Spleen (tissue), 11 donors: ENCODE measurements around the gene SKAP2. TPM values are rescaled to one million over a fixed set of nuclear protein-coding genes. Genes with fewer than 3 reads are reported as not detected.

Source experiments
- DNase-seq: peaks from one replicate; pipeline ENCODE4 v3.0.0-alpha.2; 2020
- H3K27ac ChIP-seq, 8 donors: fragments of 200-600 bp; sonication (generic) in 7 of 8; 1 replicate in 4 of 8; 2 replicates in 4 of 8; pipeline versions ENCODE4 v1.5.0 to v1.8.0; 2016 to 2021; ENCODE audit warnings: inconsistent platforms in 4 of 8, mild to moderate bottlenecking in 4 of 8, moderate library complexity in 1 of 8
- H3K27me3 ChIP-seq, 7 donors: fragments of 200-600 bp; sonication (generic) in 6 of 7; replicated peaks in 1 of 7; 1 replicate in 4 of 7; 2 replicates in 3 of 7; pipeline versions ENCODE4 v1.5.0 to v1.8.0; 2016 to 2021; ENCODE audit warnings: inconsistent platforms in 3 of 7, mild to moderate bottlenecking in 1 of 7
- H3K36me3 ChIP-seq, 6 donors: fragments of 200-600 bp; sonication (generic) in 5 of 6; 1 replicate in 4 of 6; 2 replicates in 2 of 6; pipeline versions ENCODE4 v1.5.0 to v1.8.0; 2016 to 2021; ENCODE audit warnings: inconsistent platforms in 2 of 6
- H3K4me1 ChIP-seq, 6 donors: fragments of 200-600 bp; sonication (generic) in 5 of 6; 1 replicate in 3 of 6; 2 replicates in 3 of 6; pipeline versions ENCODE4 v1.5.0 to v1.8.0; 2016 to 2021; ENCODE audit warnings: inconsistent platforms in 3 of 6
- H3K4me3 ChIP-seq, 8 donors: fragments of 200-600 bp; sonication (generic) in 7 of 8; 1 replicate in 4 of 8; 2 replicates in 4 of 8; pipeline versions ENCODE4 v1.5.0 to v1.8.0; 2016 to 2021; ENCODE audit warnings: inconsistent platforms in 4 of 8, mild to moderate bottlenecking in 4 of 8, moderate library complexity in 2 of 8
- H3K9me3 ChIP-seq, 8 donors: fragments of 200-600 bp; sonication (generic) in 7 of 8; 1 replicate in 4 of 8; 2 replicates in 4 of 8; pipeline versions ENCODE4 v1.5.0 to v1.8.0; 2016 to 2021; ENCODE audit warnings: inconsistent platforms in 4 of 8
- POLR2A ChIP-seq, 3 donors: fragments of 450-650 bp; IDR thresholded peaks; one replicate each; pipeline ENCODE4 v1.5.1; 2017; ENCODE audit warnings: antibody characterized with exemption in 3 of 3, mild to moderate bottlenecking in 1 of 3
- POLR2AphosphoS5 ChIP-seq, 3 donors: sonication (generic); formaldehyde crosslinking; IDR thresholded peaks; one replicate each; pipeline ENCODE4 v1.5.1; 2017; ENCODE audit warnings: antibody characterized with exemption in 3 of 3
- WGBS, 5 donors: extraction: QIAGEN DNeasy Blood & Tissue Kit in 3 of 5; methylation state at CpG; one replicate each; pipeline versions ENCODE4 v1.1.5 to v1.1.7; 2013 to 2018; 5-methylcytosine and 5-hydroxymethylcytosine counted together
- intact Hi-C: fragments of 100-400 bp; cut with DNase I; formaldehyde crosslinking; loops from one replicate; pipeline ENCODE4 v1.15.0; 2023; ENCODE audit warnings: low total_unique reads
- polyA plus RNA-seq, 3 donors: library from polyadenylated mRNA; stranded (reverse); fragments of 200-250 nt; gene quantifications; one replicate each; pipeline ENCODE4 v1.2.1, GENCODE V29; 2013
- total RNA-seq, 7 donors: library from RNA; depleted of rRNA in 3 of 7; stranded (reverse); fragments of >200 nt in 3 of 7; fragmentation: NEBNext Ultra II Directional in 4 of 7; extraction: Animal tissue kit (Norgen Biotek cat#: 25700) in 4 of 7; gene quantifications; one replicate each; pipeline versions ENCODE4 v1.1.0 to v1.2.1, GENCODE V29; 2016 to 2021
- TF ChIP-seq, protein P1 (sequence below), 11 experiments: fragments of 200-600 bp in 7 of 11; fragments of 450-650 bp in 4 of 11; sonication (generic) in 4 of 11; IDR thresholded peaks in 8 of 11; conservative IDR thresholded peaks in 3 of 11; 1 replicate in 7 of 11; 2 replicates in 4 of 11; pipeline versions ENCODE4 v1.4.0 to v1.8.0; 2016 to 2021; ENCODE audit warnings: antibody characterized with exemption in 11 of 11, inconsistent platforms in 4 of 11, mild to moderate bottlenecking in 1 of 11
- donor health status: healthy with polysubstance abuse.
- donor health status: DM: no; HTN: no; CAD: no; lungs with moderate emphysema.
- donor health status: DM: no; HTN: no; CAD: no.
- donor health status: Bipolar disorder and iron deficiency.
- donor health status: healthy.
- donor health status: DM: no; HTN: no; CAD: no.
- donor health status: DM: yes; HTN: yes; CAD: no.

SKAP2 gene
- total and polyA plus RNA-seq, 10 donors = 14.8 to 87.2 (median 61.7) TPM

DNA sequence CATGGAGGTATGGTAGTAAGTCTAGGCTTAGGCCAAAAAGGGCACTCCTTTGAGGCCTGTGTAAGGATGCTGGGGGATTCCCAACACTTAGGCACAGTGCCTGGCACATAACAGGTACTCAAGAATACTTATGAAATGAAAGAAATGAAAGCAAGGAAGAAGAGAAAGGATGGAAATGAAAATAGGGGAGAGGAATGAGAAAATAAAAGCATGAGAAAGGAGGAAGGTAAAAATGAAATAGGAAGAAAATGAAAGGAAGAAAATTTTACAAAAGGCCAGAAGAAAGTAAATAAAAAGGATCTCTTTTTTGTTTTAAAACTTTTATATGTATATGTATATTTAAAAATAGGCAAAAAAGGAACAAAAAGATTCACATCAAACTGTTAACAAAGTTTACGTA lies 146.3 kb downstream of the SKAP2 start:
- no peak overlapping the region for H3K27ac ChIP-seq
- no peak overlapping the region for H3K4me3 ChIP-seq
- H3K4me1 ChIP-seq = no peaks in the 10 kb centered on the region
- 90 to 94% (median 93%) methylated on average over 1 of the region's 1 CpG for WGBS, 5 donors
- no peaks in the 10 kb centered on the region for H3K9me3 ChIP-seq
- no peak for DNase-seq
- peaks cover 0 to 47% (median 6%) of the 10 kb centered on the region in 6 donors for H3K36me3 ChIP-seq
- TF ChIP-seq, protein P1, sequence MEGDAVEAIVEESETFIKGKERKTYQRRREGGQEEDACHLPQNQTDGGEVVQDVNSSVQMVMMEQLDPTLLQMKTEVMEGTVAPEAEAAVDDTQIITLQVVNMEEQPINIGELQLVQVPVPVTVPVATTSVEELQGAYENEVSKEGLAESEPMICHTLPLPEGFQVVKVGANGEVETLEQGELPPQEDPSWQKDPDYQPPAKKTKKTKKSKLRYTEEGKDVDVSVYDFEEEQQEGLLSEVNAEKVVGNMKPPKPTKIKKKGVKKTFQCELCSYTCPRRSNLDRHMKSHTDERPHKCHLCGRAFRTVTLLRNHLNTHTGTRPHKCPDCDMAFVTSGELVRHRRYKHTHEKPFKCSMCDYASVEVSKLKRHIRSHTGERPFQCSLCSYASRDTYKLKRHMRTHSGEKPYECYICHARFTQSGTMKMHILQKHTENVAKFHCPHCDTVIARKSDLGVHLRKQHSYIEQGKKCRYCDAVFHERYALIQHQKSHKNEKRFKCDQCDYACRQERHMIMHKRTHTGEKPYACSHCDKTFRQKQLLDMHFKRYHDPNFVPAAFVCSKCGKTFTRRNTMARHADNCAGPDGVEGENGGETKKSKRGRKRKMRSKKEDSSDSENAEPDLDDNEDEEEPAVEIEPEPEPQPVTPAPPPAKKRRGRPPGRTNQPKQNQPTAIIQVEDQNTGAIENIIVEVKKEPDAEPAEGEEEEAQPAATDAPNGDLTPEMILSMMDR (IDR thresholded peaks at IDR 0.05 in 8 of 11, conservative IDR thresholded peaks at IDR 0.05 in 3 of 11) = no peak
- TF ChIP-seq POLR2A (IDR thresholded peaks at IDR 0.05) (no peak), POLR2AphosphoS5 (IDR thresholded peaks at IDR 0.05) (no peak)
- no peaks in the 10 kb centered on the region for H3K27me3 ChIP-seq
- intact Hi-C loops = loop anchor here (10.0 kb wide), 1 partner anchor 107 kb away; no protein-coding TSS in a partner anchor

DNA sequence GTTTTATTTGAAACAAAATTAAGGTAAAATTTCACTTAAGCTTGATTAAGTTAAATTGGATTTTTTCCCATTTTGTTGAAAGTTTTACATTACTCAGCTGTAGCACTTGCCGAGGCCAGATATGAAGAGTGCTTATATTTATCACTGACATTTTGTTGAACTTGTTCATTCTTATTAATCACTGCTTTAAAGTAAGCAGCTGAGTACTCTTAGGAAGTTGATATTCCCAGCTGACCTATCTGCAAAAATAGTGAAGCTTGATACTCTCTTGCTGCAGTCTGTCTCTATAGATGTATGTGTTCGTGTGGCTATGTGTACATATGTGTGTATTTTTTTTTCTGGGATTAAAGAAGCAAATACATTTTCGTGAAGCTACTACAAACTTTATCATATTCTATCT lies 150.0 kb downstream of the SKAP2 start:
- WGBS, 5 donors = 94 to 98% (median 96%) methylated on average over 3 of the region's 3 CpGs
- H3K4me1 ChIP-seq = no peaks in the 10 kb centered on the region
- DNase-seq = no peak

DNA sequence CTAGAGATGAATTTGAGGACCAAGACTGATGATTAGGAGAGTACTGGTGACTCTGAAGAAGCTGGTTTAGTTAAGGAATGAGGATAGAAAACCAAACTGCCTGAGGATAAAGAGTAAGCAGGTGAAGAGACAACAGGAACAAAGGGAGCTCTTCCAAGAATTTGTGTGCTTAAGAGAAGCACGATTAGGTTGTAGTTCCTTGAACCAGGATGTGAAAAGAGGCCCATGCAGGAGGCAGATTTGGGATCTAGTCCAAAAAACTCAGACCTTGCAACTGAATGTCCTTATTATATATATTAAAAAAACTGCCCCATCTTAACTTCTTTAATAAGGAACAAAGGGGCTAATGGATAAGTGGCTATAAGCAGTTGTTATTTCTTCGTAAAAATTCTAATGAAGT lies 150.4 kb downstream of the SKAP2 start:
- WGBS, 5 donors = 75 to 89% (median 79%) methylated on average over 2 of the region's 2 CpGs
- intact Hi-C loops = loop anchor here (10.0 kb wide), 1 partner anchor 111 kb away; no protein-coding TSS in a partner anchor
- no peaks in the 10 kb centered on the region for H3K9me3 ChIP-seq

More for the DNA sequence above, 150.0 kb downstream of the SKAP2 start:
- Histone ChIP-seq H3K27ac (no peak overlapping the region), H3K36me3 (peaks cover 0 to 25% (median 0%) of the 10 kb centered on the region in 6 donors), H3K27me3 (no peaks in the 10 kb centered on the region), H3K9me3 (no peaks in the 10 kb centered on the region), H3K4me3 (no peak overlapping the region)
- intact Hi-C loops = loop anchor here (10.0 kb wide), 1 partner anchor 110 kb away; no protein-coding TSS in a partner anchor
- TF ChIP-seq POLR2AphosphoS5 (IDR thresholded peaks at IDR 0.05) (no peak), POLR2A (IDR thresholded peaks at IDR 0.05) (no peak)
- TF ChIP-seq, protein P1 (IDR thresholded peaks at IDR 0.05 in 8 of 11, conservative IDR thresholded peaks at IDR 0.05 in 3 of 11) = no peak

More for the DNA sequence above, 150.4 kb downstream of the SKAP2 start:
- Histone ChIP-seq H3K36me3 (peaks cover 0 to 21% (median 0%) of the 10 kb centered on the region in 6 donors), H3K27me3 (no peaks in the 10 kb centered on the region), H3K27ac (no peak overlapping the region), H3K4me1 (no peaks in the 10 kb centered on the region), H3K4me3 (no peak overlapping the region)
- no peak for DNase-seq
- TF ChIP-seq POLR2A (IDR thresholded peaks at IDR 0.05) = no peak
- no peak for TF ChIP-seq POLR2AphosphoS5 (IDR thresholded peaks at IDR 0.05)
- TF ChIP-seq, protein P1 (IDR thresholded peaks at IDR 0.05 in 8 of 11, conservative IDR thresholded peaks at IDR 0.05 in 3 of 11) = no peak
